Measurements from ENCODE around the gene CXCL12.

The CXCL12 gene

DNA sequence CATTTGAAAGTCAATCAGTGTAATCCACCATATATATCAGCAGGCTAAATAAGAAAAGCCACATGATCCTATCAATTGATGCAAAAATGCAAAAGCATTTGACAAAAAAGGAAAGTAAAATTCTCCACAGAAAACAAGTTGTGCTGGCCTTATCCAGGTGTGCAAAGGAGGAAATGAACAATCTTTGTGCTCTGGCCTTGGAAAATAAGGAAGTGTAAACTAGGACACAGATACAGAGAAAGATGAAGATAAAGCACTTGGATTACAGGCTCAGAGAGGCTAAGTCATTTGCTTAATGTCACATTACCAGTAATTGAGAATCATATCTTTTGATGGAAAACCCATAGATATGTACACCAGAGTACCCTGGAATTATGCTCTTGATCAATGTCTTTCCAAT lies 54.5 kb downstream of the CXCL12 start:
- no peaks in the 10 kb centered on the region for H3K36me3 Mint-ChIP-seq (ENCODE audit: low read depth)
- H3K9me3 Mint-ChIP-seq = no peaks in the 10 kb centered on the region
- peaks cover 37% of the 10 kb centered on the region for H3K4me1 Mint-ChIP-seq
- peaks cover 30% of the 10 kb centered on the region for H3K27me3 Mint-ChIP-seq (ENCODE audit: low read depth)
- no peak overlapping the region for H3K4me3 Mint-ChIP-seq
- TF ChIP-seq, protein P1, sequence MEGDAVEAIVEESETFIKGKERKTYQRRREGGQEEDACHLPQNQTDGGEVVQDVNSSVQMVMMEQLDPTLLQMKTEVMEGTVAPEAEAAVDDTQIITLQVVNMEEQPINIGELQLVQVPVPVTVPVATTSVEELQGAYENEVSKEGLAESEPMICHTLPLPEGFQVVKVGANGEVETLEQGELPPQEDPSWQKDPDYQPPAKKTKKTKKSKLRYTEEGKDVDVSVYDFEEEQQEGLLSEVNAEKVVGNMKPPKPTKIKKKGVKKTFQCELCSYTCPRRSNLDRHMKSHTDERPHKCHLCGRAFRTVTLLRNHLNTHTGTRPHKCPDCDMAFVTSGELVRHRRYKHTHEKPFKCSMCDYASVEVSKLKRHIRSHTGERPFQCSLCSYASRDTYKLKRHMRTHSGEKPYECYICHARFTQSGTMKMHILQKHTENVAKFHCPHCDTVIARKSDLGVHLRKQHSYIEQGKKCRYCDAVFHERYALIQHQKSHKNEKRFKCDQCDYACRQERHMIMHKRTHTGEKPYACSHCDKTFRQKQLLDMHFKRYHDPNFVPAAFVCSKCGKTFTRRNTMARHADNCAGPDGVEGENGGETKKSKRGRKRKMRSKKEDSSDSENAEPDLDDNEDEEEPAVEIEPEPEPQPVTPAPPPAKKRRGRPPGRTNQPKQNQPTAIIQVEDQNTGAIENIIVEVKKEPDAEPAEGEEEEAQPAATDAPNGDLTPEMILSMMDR (IDR thresholded peaks at IDR 0.05; ENCODE audit: unreplicated experiment in 3 of 3) = no peak
- H3K27ac Mint-ChIP-seq = no peak overlapping the region

DNA sequence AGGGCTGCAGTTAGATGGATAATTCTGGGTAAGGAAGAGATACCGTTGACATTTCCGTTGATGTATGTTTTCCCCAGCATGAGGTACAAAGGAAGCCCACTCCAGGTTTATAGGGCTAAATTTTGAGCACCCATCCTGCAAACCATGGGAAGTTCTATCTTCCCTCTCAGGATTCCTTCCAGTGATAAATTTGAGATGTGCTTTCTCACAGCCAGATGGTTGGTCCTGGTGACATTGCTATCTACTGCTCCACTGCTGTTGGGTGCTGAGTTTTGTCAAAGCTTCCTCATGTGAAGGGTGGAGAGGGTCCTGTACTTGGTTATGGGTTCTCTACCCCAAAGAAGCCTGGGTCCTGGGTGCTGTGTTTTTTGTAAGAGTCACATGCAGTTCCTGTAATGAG lies 57.4 kb downstream of the CXCL12 start:
- H3K27ac Mint-ChIP-seq = no peak overlapping the region
- TF ChIP-seq, protein P1 (IDR thresholded peaks at IDR 0.05; ENCODE audit: unreplicated experiment in 3 of 3) = no peak
- H3K27me3 Mint-ChIP-seq (ENCODE audit: low read depth) = peaks cover 22% of the 10 kb centered on the region
- no peak overlapping the region for H3K4me3 Mint-ChIP-seq
- no peaks in the 10 kb centered on the region for H3K36me3 Mint-ChIP-seq (ENCODE audit: low read depth)
- peaks cover 16% of the 10 kb centered on the region for H3K4me1 Mint-ChIP-seq
- no peaks in the 10 kb centered on the region for H3K9me3 Mint-ChIP-seq
